Ovary (tissue), 3 donors: Measurements from ENCODE around the gene ADCK2.

ENCODE experiments used
- CTCF ChIP-seq, 3 donors: fragments of 450-650 bp in 2 of 3; fragments of 200-600 bp in 1 of 3; IDR thresholded peaks; one replicate each; pipeline versions ENCODE4 v1.5.1 to v1.8.0; 2016 to 2022; ENCODE audit warnings: antibody characterized with exemption in 3 of 3, mild to moderate bottlenecking in 1 of 3
- EP300 ChIP-seq: sonication (generic); formaldehyde crosslinking; IDR thresholded peaks from one replicate; pipeline ENCODE4 v1.6.1; 2017; ENCODE audit warnings: antibody characterized with exemption
- POLR2A ChIP-seq: fragments of 450-650 bp; IDR thresholded peaks from one replicate; pipeline ENCODE4 v1.6.1; 2017; ENCODE audit warnings: antibody characterized with exemption, mild to moderate bottlenecking, moderate library complexity
- donor health status: DM: no; HTN: no; CAD: no.

GRCh38 chr7:140696024-140696679 lies 23.4 kb downstream of the ADCK2 start:
- TF ChIP-seq CTCF (IDR thresholded peaks at IDR 0.05) (no peak), POLR2A (no peak), EP300 (no peak)
